ENCODE measurements around the gene DNAI1. TPM values are rescaled to one million over a fixed set of nuclear protein-coding genes. Genes with fewer than 3 reads are reported as not detected.

The DNAI1 gene
- total and polyA plus RNA-seq, 10 of the 15 experiments (the other 5 are each of a cell fraction or from before 2014, with no cell fraction given), result not detected

GRCh38 chr9:34555002-34555348 is 96.4 kb downstream of the DNAI1 start:
- in situ Hi-C loops (cut with MboI), result no loop called here
- TF ChIP-seq SREBF2 (IDR thresholded peaks at IDR 0.05; ENCODE audit: low read length), result no peak
- TF ChIP-seq POU2F2 (IDR thresholded peaks at IDR 0.05; ENCODE audit: borderline replicate concordance, low read depth, low read length), result no peak
- ChIA-PET POLR2A (no interaction called here), RAD21 (ENCODE audit: unreplicated experiment) (no interaction called here), SMC1A (ENCODE audit: uncharacterized antibody, unreplicated experiment) (no interaction called here), CTCF (no interaction called here)
- no peaks in the 10 kb centered on the region for H3K9me3 ChIP-seq (replicated peaks; ENCODE audit: control insufficient read depth, insufficient read depth, low read length)
- no peak overlapping the region for H3K4me3 ChIP-seq
- H3K27me3 ChIP-seq (replicated peaks in 1 of 2; ENCODE audit: control insufficient read depth in 2 of 2, insufficient read depth in 2 of 2, low read length in 1 of 2), result peaks cover 0 to 2% of the 10 kb centered on the region in 2 experiments; a peak in 3 of 4 replicates
- H2AFZ ChIP-seq (ENCODE audit: control insufficient read depth, low read depth, low read length), result no peak overlapping the region
- no peaks in the 10 kb centered on the region for H3K36me3 ChIP-seq (ENCODE audit: control insufficient read depth in 2 of 2, insufficient read depth in 2 of 2, low read length in 1 of 2)
- H3K4me1 ChIP-seq (ENCODE audit: control insufficient read depth, insufficient read depth, low read length), result no peaks in the 10 kb centered on the region
- peaks cover 3% of the 10 kb centered on the region for H4K20me1 ChIP-seq (ENCODE audit: control insufficient read depth, insufficient read depth)
- 72% methylated on average over 23 of the region's 23 CpGs for WGBS (ENCODE audit: insufficient coverage, insufficient replicate concordance, low lambda C conversion rate, missing lambda C conversion rate)
- ATAC-seq, result no peak
- intact Hi-C loops (cut with micrococcal nuclease; ENCODE audit: unreplicated experiment), result no loop called here
- no peak overlapping the region for H3K9ac ChIP-seq (ENCODE audit: control insufficient read depth, insufficient read depth, low read length)
- H3K27ac ChIP-seq (ENCODE audit: control insufficient read depth, insufficient read depth), result no peak overlapping the region
- H3K79me2 ChIP-seq (ENCODE audit: control insufficient read depth, insufficient read depth, low read length), result no peaks in the 10 kb centered on the region
- FAIRE-seq, result no peak
- BruUV-seq (replicated peaks), result no TSS peak
- no peak for DNase-seq (ENCODE audit: low read depth, low spot score)
- H3K4me2 ChIP-seq (ENCODE audit: control insufficient read depth, insufficient read depth), result no peak overlapping the region

GRCh38 chr9:34555500-34555899 is 96.9 kb downstream of the DNAI1 start:
- no peak overlapping the region for H2AFZ ChIP-seq (ENCODE audit: control insufficient read depth, low read depth, low read length)
- DNase-seq (ENCODE audit: low read depth, low spot score) (no peak), ATAC-seq (no peak), FAIRE-seq (no peak)
- ChIA-PET POLR2A (no interaction called here), RAD21 (ENCODE audit: unreplicated experiment) (no interaction called here), SMC1A (ENCODE audit: uncharacterized antibody, unreplicated experiment) (no interaction called here), CTCF (no interaction called here)
- H3K27me3 ChIP-seq (replicated peaks in 1 of 2; ENCODE audit: control insufficient read depth in 2 of 2, insufficient read depth in 2 of 2, low read length in 1 of 2), result peaks cover 0 to 6% of the 10 kb centered on the region in 2 experiments
- no peak for TF ChIP-seq BRCA1 (IDR thresholded peaks at IDR 0.05; ENCODE audit: low read depth, low read length)
- no peak for TF ChIP-seq ZNF207 (IDR thresholded peaks at IDR 0.05; ENCODE audit: borderline replicate concordance)
- no peak for TF ChIP-seq EGR1 (IDR thresholded peaks at IDR 0.05; ENCODE audit: borderline replicate concordance in 1 of 2, low read depth in 2 of 2, low read length in 2 of 2)
- TF ChIP-seq SUZ12 (IDR thresholded peaks at IDR 0.05; ENCODE audit: unreplicated experiment), result no peak
- no peak for TF ChIP-seq SPI1 (IDR thresholded peaks at IDR 0.05; ENCODE audit: borderline replicate concordance, insufficient read depth, low read depth, low read length)
- no peaks in the 10 kb centered on the region; the same call in none of the 2 replicates for H4K20me1 ChIP-seq (ENCODE audit: control insufficient read depth, insufficient read depth)
- H3K4me3 ChIP-seq, result no peak overlapping the region
- H3K27ac ChIP-seq (ENCODE audit: control insufficient read depth, insufficient read depth), result no peak overlapping the region
- no peaks in the 10 kb centered on the region for H3K79me2 ChIP-seq (ENCODE audit: control insufficient read depth, insufficient read depth, low read length)
- no peak overlapping the region for H3K9ac ChIP-seq (ENCODE audit: control insufficient read depth, insufficient read depth, low read length)
- WGBS (ENCODE audit: insufficient coverage, insufficient replicate concordance, low lambda C conversion rate, missing lambda C conversion rate), result 32% methylated on average over 5 of the region's 5 CpGs
- no peak overlapping the region for H3K4me2 ChIP-seq (ENCODE audit: control insufficient read depth, insufficient read depth)
- BruUV-seq (replicated peaks), result no TSS peak
- in situ Hi-C loops (cut with MboI) (no loop called here), intact Hi-C loops (cut with micrococcal nuclease; ENCODE audit: unreplicated experiment) (no loop called here)
- H3K36me3 ChIP-seq (ENCODE audit: control insufficient read depth in 2 of 2, insufficient read depth in 2 of 2, low read length in 1 of 2), result no peaks in the 10 kb centered on the region
- H3K4me1 ChIP-seq (ENCODE audit: control insufficient read depth, insufficient read depth, low read length), result no peaks in the 10 kb centered on the region
- no peaks in the 10 kb centered on the region for H3K9me3 ChIP-seq (replicated peaks; ENCODE audit: control insufficient read depth, insufficient read depth, low read length)

Data from GM12878 (cell line).